ENCODE results near the gene PAGE2B.

DNA sequence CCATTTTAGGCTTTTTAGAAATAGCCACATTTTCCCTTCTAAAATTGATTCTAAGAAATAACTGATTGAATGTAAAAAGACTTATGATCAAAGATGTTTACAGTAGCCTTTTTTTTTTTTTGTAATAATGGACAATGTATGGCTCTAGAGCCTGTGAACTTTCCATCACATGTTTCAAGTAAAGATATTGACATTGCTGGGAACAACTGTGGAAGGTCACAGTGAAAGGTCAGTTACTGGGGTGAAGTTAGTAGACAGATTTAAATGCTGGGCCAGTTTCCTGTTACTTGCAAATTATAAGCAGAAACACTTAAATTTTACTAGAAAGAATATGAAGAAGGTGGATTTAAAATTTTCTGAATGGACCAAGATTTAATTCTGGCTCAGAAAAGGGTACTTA is 32.4 kb downstream of the PAGE2B start:
- TF ChIP-seq, protein P1, sequence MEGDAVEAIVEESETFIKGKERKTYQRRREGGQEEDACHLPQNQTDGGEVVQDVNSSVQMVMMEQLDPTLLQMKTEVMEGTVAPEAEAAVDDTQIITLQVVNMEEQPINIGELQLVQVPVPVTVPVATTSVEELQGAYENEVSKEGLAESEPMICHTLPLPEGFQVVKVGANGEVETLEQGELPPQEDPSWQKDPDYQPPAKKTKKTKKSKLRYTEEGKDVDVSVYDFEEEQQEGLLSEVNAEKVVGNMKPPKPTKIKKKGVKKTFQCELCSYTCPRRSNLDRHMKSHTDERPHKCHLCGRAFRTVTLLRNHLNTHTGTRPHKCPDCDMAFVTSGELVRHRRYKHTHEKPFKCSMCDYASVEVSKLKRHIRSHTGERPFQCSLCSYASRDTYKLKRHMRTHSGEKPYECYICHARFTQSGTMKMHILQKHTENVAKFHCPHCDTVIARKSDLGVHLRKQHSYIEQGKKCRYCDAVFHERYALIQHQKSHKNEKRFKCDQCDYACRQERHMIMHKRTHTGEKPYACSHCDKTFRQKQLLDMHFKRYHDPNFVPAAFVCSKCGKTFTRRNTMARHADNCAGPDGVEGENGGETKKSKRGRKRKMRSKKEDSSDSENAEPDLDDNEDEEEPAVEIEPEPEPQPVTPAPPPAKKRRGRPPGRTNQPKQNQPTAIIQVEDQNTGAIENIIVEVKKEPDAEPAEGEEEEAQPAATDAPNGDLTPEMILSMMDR (IDR thresholded peaks at IDR 0.05) = no peak
- no peak for TF ChIP-seq POLR2A (IDR thresholded peaks at IDR 0.05)
